Bronchial epithelial cell (primary cell): ENCODE results near the gene DOK1. TPM values are rescaled to one million over a fixed set of nuclear protein-coding genes. Genes with fewer than 3 reads are reported as not detected.

Source experiments
- DNase-seq: peaks from one replicate; pipeline ENCODE4 v3.0.0-alpha.2; 2010; ENCODE audit warnings: low read depth
- FAIRE-seq: peaks from 2 replicates; lab custom pipeline; 2011; peaks lifted over from hg19 to GRCh38; lab: Jason Lieb, UNC
- H3K27me3 ChIP-seq: 2 replicates; pipeline ENCODE4 v1.5.1; 2011; ENCODE audit warnings: low read length; ENCODE audit not compliant: control insufficient read depth, insufficient read depth
- H3K36me3 ChIP-seq: 2 replicates; pipeline ENCODE4 v1.5.1; 2011; ENCODE audit warnings: low read length; ENCODE audit not compliant: control insufficient read depth, insufficient read depth
- H3K4me3 ChIP-seq: 2 replicates; pipeline ENCODE4 v1.5.1; 2011; ENCODE audit warnings: mild to moderate bottlenecking, low read depth, low read length, control low read depth
- CTCF ChIP-seq: IDR thresholded peaks from 2 replicates; pipeline ENCODE4 v1.5.1; 2011; ENCODE audit warnings: mild to moderate bottlenecking, moderate library complexity, low read length, control low read depth, inconsistent platforms; ENCODE audit not compliant: insufficient read depth, severe bottlenecking
- total RNA-seq: library from RNA; depleted of rRNA; stranded (reverse); fragments of >200 nt; gene quantifications from 2 replicates; pipeline ENCODE4 v1.2.1, GENCODE V29; 2014

Gene DOK1
- total RNA-seq, 1 donor from 2014 or later, result 1.1 TPM

GRCh38 chr2:74566076-74566753, 11.7 kb downstream of the DOK1 start:
- DNase-seq (no peak), FAIRE-seq (no peak)
- Histone ChIP-seq H3K27me3 (no peaks in the 10 kb centered on the region), H3K36me3 (no peaks in the 10 kb centered on the region), H3K4me3 (no peak overlapping the region)
- TF ChIP-seq CTCF, result no peak

DNA sequence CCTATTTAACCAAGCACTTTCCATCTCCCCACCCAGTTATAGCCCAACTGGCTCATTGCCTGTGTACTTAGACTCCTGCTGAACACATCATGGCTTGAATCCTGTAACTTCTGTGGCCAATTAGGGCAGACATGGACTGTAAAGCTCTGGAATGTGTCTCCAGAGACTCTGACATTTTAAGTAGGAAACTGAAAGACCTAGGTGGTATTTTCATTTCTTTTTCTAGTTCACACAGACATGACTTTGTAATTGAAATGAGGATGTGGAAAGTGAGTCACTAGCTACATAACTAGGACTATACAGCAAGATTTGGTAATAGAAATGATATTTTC, 12.2 kb downstream of the DOK1 start:
- DNase-seq, result peak; percentile 56
- Histone ChIP-seq H3K4me3 (no peak overlapping the region), H3K36me3 (no peaks in the 10 kb centered on the region), H3K27me3 (no peaks in the 10 kb centered on the region)
- TF ChIP-seq CTCF, result no peak
- no peak for FAIRE-seq

DNA sequence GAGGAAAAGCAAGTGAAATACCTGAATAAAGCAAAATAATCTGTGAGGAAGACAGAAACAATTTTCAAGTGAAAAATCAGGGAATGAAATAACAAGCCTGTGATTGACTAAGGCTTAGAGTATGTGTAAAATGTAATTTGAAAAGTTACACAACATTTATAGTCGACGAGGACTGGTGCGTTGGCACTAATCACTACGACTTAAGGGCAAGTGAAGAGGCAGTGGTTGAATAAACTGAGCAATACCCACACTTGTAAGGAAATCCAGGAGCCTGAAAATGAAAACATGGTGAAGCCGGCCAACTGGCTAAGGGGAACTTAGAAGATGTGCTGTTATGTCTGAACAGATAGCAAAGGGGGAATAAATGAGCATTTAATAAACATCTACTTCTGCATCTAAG, 13.4 kb downstream of the DOK1 start:
- Histone ChIP-seq H3K27me3 (no peaks in the 10 kb centered on the region), H3K4me3 (no peak overlapping the region), H3K36me3 (no peaks in the 10 kb centered on the region)
- FAIRE-seq (no peak), DNase-seq (peak; percentile 69)
- TF ChIP-seq CTCF, result no peak

- Histone ChIP-seq H3K4me3 (no peak overlapping the region), H3K36me3 (no peaks in the 10 kb centered on the region), H3K27me3 (no peaks in the 10 kb centered on the region)
- no peak for TF ChIP-seq CTCF
- FAIRE-seq, result no peak
- no peak for DNase-seq
Observed at GRCh38 chr2:74569686-74570085, 15.2 kb downstream of the DOK1 start.

- no peak for TF ChIP-seq CTCF
- FAIRE-seq (no peak), DNase-seq (no peak)
- Histone ChIP-seq H3K4me3 (no peak overlapping the region), H3K27me3 (no peaks in the 10 kb centered on the region), H3K36me3 (no peaks in the 10 kb centered on the region)
Observed at GRCh38 chr2:74571058-74571457, 16.5 kb downstream of the DOK1 start.

- H3K36me3 ChIP-seq, result no peaks in the 10 kb centered on the region
- H3K27me3 ChIP-seq, result no peaks in the 10 kb centered on the region
- no peak for DNase-seq
- H3K4me3 ChIP-seq, result no peak overlapping the region
- TF ChIP-seq CTCF, result no peak
- FAIRE-seq, result no peak
Observed at GRCh38 chr2:74572178-74572925, 17.8 kb downstream of the DOK1 start.
